ENCODE measurements around the gene FIGLA.
A peak's percentile ranks its signal among the peaks of the same experiment; 100 is the strongest.
"Not testable (repeated sequence)": the region's sequence is repeated elsewhere in the genome, so short reads cannot be mapped to it uniquely, and the experiment has no call there.

Gene FIGLA

GRCh38 chr2:70807828-70808118 is 17.3 kb upstream of the FIGLA start:
- no peak for DNase-seq

GRCh38 chr2:70807102-70807827 is 16.8 kb upstream of the FIGLA start:
- DNase-seq, result peak; percentile 9

- no peak for DNase-seq
Measured at GRCh38 chr2:70806620-70807019, 16.2 kb upstream of the FIGLA start.

- peak; percentile 66 for DNase-seq
Measured at GRCh38 chr2:70806013-70806412, 15.6 kb upstream of the FIGLA start.

- DNase-seq, result no peak
Measured at GRCh38 chr2:70801607-70802263, 11.3 kb upstream of the FIGLA start.

- no peak for DNase-seq
Measured at GRCh38 chr2:70799706-70800105, 9.3 kb upstream of the FIGLA start.

GRCh38 chr2:70797996-70798395 is 7.6 kb upstream of the FIGLA start:
- not testable (repeated sequence) for DNase-seq

- DNase-seq, result no peak
Measured at GRCh38 chr2:70797506-70797905, 7.1 kb upstream of the FIGLA start.

- no peak for DNase-seq
Measured at GRCh38 chr2:70796262-70796661, 5.8 kb upstream of the FIGLA start.

GRCh38 chr2:70795164-70795995 is 4.9 kb upstream of the FIGLA start:
- DNase-seq, result no peak

GRCh38 chr2:70793450-70793849 is 3.0 kb upstream of the FIGLA start:
- DNase-seq, result no peak

GRCh38 chr2:70789304-70790135 is 923 bp downstream of the FIGLA start:
- peak; percentile 76 for DNase-seq

- peak; percentile 75 for DNase-seq
Measured at GRCh38 chr2:70785137-70785911, 5.1 kb downstream of the FIGLA start.

GRCh38 chr2:70784320-70784719 is 6.1 kb downstream of the FIGLA start:
- DNase-seq, result no peak

GRCh38 chr2:70779911-70780545 is 10.4 kb downstream of the FIGLA start:
- no peak for DNase-seq

- no peak for DNase-seq
Measured at GRCh38 chr2:70779491-70779890, 11.0 kb downstream of the FIGLA start.

- no peak for DNase-seq
Measured at GRCh38 chr2:70778676-70779075, 11.8 kb downstream of the FIGLA start.

GRCh38 chr2:70777450-70777849 is 13.0 kb downstream of the FIGLA start:
- DNase-seq, result no peak

GRCh38 chr2:70776266-70776665 is 14.2 kb downstream of the FIGLA start:
- DNase-seq, result no peak

- no peak for DNase-seq
Measured at GRCh38 chr2:70775141-70775540, 15.3 kb downstream of the FIGLA start.

- DNase-seq, result no peak
Measured at GRCh38 chr2:70772486-70773155, 17.8 kb downstream of the FIGLA start.
